Tongue (tissue), 2 donors: ENCODE results near the gene POLR2I. TPM values are rescaled to one million over a fixed set of nuclear protein-coding genes. Genes with fewer than 3 reads are reported as not detected.
"Not testable (repeated sequence)": the region's sequence is repeated elsewhere in the genome, so short reads cannot be mapped to it uniquely, and the experiment has no call there.

Source experiments
- DNase-seq: peaks from one replicate; pipeline ENCODE4 v3.0.0-alpha.2; 2015
- total RNA-seq: library from RNA; depleted of rRNA; stranded (reverse); fragments of >200 nt; gene quantifications from one replicate; pipeline ENCODE4 v1.2.3, GENCODE V29; 2014

POLR2I gene
- total RNA-seq, 1 donor from 2014 or later: 35.9 TPM

GRCh38 chr19:36131221-36131620, 16.5 kb upstream of the POLR2I start:
- not testable (repeated sequence) for DNase-seq

- no peak for DNase-seq
Measured at GRCh38 chr19:36128392-36128736, 13.7 kb upstream of the POLR2I start.

- DNase-seq: no peak
Measured at GRCh38 chr19:36125557-36125956, 10.9 kb upstream of the POLR2I start.

DNA sequence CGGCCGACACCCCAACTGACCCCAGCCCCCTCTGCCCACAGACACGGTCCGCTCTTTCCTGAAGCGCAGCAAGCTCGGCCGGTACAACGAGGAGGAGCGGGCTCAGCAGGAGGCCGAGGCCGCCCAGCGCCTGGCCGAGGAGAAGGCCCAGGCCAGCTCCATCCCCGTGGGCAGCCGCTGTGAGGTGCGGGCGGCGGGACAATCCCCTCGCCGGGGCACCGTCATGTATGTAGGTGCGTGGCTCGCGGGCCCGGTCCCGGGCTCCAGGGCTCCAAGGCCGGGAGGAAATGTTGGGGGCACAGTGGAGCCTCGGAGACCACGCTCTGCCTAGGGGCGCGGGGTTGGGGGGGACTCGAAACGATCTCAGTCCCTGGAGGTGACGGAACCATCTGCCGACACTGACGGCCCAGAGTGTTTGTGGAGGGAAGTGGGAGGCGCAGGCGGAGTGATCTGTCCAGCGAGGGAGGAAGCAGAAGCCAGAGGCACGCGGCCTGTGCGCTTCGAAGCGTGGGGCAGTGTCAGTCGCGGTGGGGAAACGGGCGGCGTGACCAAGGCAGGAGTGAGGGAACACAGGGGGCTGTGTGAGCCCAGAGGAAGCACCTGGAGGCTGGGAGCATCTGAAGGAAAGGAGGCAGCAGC, 6.9 kb upstream of the POLR2I start:
- DNase-seq: no peak

GRCh38 chr19:36120984-36121358, 6.3 kb upstream of the POLR2I start:
- no peak for DNase-seq

DNA sequence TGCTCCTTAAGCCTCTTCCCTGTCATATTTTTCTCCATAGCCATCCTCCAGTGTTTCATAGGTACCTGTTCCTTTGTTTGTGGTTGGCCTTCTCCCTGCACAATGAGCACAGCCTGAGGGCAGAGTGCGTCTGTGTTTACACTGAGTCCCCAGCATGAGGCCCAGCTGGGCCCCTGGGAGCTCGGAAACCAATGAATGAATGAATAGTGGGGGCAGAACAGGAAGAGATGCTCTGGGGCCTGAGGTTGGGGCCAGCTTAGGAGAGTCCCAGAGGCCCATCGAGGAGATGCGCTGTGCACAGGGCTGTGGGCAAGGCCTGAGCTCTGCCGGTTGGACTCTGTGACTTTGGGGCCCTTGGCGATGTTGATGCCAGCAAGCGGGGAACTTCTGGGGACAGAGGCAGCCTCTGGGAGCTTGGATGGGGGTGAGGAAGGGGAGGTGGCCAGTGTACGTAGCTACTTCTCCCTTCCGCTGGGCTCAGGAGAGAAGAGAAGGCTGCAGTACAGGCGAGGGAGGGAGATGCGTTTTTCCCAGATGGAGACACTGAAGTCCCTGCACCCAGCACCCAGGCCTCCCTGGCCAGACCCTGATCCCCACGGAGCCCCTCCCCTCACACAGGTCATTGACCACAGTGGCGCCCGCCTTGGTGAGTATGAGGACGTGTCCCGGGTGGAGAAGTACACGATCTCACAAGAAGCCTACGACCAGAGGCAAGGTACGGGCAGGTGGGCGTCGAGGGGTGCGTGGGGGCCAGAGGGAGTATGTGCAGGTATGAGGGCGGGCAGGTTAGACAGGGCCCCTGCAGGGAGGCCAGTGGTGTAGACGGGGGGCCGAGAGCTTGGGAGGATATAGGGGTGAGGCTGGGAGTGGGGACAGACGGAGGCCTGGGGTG, 5.7 kb upstream of the POLR2I start:
- no peak for DNase-seq

DNA sequence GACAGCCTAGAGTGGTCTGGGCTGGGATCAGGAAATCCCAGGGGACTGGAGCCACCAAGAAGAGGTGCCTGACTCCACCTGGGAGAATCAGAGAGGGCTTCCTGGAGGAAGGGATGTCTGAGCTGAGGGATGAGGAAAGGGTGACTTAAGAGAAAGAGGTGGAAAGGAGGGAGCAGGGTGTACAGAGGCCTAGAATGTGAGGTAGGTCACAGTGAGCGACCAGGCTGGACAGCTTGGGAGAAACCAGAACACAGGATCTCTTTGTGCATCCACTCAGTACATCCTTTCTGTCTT, 1.6 kb upstream of the POLR2I start:
- no peak for DNase-seq

- no peak for DNase-seq
Measured at GRCh38 chr19:36115453-36116343, 1.0 kb upstream of the POLR2I start, which contains the start of gene TBCB. Gene TBCB (plus strand): TSS chr19:36115468. CDS start chr19:36115561, 93 bp downstream.

GRCh38 chr19:36113894-36114720, 568 bp downstream of the POLR2I start:
- DNase-seq: peak; percentile 51

DNA sequence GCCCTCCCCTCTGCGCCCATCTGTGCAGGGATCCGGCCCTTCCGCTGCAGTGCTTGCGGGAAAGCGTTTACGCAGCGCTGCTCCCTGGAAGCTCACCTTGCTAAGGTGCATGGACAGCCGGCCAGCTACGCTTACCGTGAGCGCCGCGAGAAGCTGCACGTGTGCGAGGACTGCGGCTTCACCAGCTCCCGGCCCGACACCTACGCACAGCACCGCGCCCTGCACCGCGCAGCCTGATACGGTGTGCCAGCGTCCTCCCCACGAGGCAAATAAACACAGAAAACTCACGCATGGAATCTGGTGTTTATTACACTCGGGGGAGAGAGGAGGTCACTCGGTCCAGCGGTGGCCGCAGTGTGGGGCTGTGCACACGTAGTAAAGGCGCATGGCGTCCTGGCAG, 1.2 kb downstream of the POLR2I start:
- no peak for DNase-seq

DNA sequence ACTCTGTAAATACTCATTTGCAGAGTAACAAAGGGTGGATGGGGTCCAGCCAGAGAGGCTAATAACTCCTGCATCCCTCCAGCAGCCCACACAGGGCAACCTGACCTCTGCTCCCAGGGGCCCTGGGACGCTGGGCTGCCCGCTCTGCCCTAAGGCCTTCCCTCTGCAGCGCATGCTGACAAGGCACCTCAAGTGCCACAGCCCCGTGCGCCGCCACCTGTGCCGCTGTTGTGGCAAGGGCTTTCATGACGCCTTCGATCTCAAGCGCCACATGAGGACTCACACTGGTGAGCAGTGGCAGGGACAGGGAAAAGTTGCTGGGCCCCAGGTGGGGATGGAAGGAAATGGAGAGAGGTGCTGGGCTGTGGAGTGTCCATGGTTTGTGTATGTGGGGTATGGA, 2.0 kb downstream of the POLR2I start:
- no peak for DNase-seq

- DNase-seq: no peak
Measured at GRCh38 chr19:36111200-36111539, 3.5 kb downstream of the POLR2I start.

- DNase-seq: no peak
Measured at GRCh38 chr19:36110487-36111199, 4.0 kb downstream of the POLR2I start, which contains the start of gene OVOL3. Gene OVOL3 (plus strand): TSS chr19:36111143. CDS start chr19:36111203, 60 bp downstream.

- no peak for DNase-seq
Measured at GRCh38 chr19:36108684-36109083, 6.0 kb downstream of the POLR2I start.

DNA sequence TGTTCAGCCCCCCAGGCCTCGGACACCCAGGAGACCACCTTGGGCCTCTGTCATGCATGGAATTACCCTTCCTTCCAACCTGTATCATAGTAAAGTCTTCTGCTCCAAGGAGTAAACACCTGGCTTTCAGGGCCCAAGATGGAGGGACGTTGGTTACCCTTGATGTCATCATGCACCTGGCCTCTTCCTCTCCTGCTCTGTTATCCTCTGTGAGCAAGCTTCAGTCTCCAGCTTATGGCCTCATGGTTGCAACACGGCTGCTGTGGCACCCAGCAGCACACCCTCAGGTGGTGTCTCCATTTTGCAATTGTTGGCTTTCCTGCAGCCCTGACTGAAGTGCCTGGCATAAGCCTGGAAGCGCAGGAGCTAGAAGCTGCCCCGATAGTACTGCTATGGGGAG, 7.7 kb downstream of the POLR2I start:
- no peak for DNase-seq

DNA sequence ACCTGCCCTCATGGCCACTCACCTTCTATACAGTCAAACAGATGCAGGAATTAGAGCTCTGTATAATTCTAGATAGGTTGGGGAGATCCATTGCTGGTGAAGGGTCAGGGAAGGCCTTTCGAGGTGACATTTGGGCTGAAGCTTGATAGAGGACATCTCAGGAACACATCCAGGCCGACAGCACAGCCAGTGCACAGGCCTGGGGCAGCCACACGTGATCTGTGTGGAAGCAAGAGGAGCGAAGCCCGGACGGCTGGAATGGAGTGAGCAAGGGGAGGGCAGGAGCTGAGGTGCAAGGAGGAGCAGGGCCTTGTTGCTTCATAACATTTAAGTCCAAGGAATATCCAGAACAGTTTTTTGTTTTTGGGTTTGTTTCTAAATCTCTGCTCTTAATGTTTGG, 8.2 kb downstream of the POLR2I start:
- no peak for DNase-seq

DNA sequence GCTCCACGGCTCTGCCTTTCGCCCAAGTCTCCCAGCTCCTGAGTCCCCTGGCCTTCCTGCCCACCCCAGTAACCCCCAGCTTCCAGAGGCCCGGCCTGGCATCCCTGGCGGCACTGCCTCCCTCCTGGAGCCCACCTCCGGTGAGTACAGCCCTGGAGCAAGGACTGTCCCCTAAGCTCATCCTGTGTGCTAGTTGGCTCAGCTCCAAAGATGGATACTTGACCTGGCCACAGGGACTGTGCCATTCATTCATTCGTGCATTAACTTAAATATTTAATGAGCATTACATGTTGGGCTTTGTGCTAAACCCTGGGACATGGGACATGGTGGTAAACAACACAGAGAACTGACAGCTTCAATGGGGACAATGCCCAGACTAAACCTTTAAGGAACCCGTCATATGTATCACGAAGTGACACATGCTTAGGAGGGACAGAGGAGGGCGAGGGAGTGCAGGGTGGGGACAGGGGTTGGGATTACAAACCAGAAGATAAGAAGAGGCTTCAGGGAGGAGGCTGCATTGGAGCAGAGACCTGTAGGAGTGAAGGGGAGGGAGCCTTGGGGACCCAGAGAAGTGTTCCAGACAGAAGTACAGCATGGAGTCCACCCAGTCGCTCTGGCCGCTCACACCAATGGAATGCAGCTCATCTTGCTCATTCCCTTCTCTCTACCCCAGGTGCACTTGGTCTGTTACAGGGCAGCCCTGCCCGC, 10.7 kb downstream of the POLR2I start:
- DNase-seq: no peak

DNA sequence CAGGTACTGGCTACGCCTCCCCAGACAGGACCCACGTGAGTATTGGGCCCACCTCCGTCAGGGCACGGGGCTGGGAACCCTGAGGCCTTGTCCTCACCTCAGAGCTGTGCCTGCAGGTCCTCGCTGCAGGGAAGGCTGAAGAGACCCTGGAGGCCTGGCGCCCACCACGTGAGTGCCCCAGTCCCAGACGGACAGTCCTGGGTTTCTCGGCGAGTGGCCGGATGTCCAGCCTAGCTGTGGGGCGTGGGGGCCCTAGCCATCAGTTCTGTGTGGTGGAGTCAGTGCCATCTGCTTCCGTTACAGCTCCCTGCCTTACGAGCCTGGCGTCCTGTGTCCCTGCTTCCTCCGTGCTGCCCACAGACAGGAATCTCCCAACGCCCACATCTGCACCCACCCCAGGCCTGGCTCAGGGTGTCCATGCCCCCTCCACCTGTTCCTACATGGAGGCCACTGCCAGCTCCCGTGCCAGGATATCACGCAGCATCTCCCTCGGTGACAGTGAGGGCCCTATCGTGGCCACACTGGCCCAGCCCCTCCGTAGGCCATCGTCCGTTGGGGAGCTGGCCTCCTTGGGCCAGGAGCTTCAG, 11.5 kb downstream of the POLR2I start:
- no peak for DNase-seq

GRCh38 chr19:36101550-36102327, 12.9 kb downstream of the POLR2I start:
- DNase-seq: no peak

GRCh38 chr19:36100476-36100875, 14.2 kb downstream of the POLR2I start:
- no peak for DNase-seq
